ENCODE measurements around the gene ZFYVE28. TPM values are rescaled to one million over a fixed set of nuclear protein-coding genes. Genes with fewer than 3 reads are reported as not detected.

Gene ZFYVE28
- total RNA-seq, 2 experiments from 2014 or later: 26.2 to 28.0 TPM

GRCh38 chr4:2321279-2322196 is 96.9 kb downstream of the ZFYVE28 start:
- DNase-seq (no peak), ATAC-seq (ENCODE audit: poor library complexity) (no peak)
- no peaks in the 10 kb centered on the region for H3K36me3 ChIP-seq (ENCODE audit: insufficient read depth, low read length)
- peaks cover 0 to 6% of the 10 kb centered on the region in 2 experiments for H3K9me3 ChIP-seq (ENCODE audit: control insufficient read depth in 1 of 2, insufficient read depth in 1 of 2, low read length in 2 of 2)
- no peak for TF ChIP-seq CTCF (IDR thresholded peaks at IDR 0.05)
- H3K27ac ChIP-seq (ENCODE audit: low read depth in 1 of 2, low read length in 2 of 2): no peak overlapping the region
- CTCF ChIA-PET: no interaction called here
- no peaks in the 10 kb centered on the region for H3K4me1 Mint-ChIP-seq (ENCODE audit: low read depth)
- H3K4me3 Mint-ChIP-seq: no peak overlapping the region
- H3K27me3 ChIP-seq (ENCODE audit: control insufficient read depth in 1 of 2, insufficient read depth in 2 of 2, low read length in 2 of 2): no peaks in the 10 kb centered on the region
- no peak overlapping the region for H3K4me3 ChIP-seq (ENCODE audit: low read length)
- H3K27me3 Mint-ChIP-seq: no peaks in the 10 kb centered on the region
- intact Hi-C loops (cut with DNase I, micrococcal nuclease): no loop called here
- POLR2A ChIA-PET: interaction anchor here (1.1 to 1.6 kb wide), 2 partner anchors 40 to 91 kb away, joined by 3 read pairs; no protein-coding TSS in a partner anchor
- peaks cover 7% of the 10 kb centered on the region for H3K9me3 Mint-ChIP-seq
- no peaks in the 10 kb centered on the region for H3K4me1 ChIP-seq (ENCODE audit: insufficient read depth, low read length)
- no peak overlapping the region for H3K27ac Mint-ChIP-seq
- H3K36me3 Mint-ChIP-seq (ENCODE audit: low read depth): peaks cover 9% of the 10 kb centered on the region

GRCh38 chr4:2320746-2321145 is 97.7 kb downstream of the ZFYVE28 start:
- DNase-seq (peak in 1 of 14 experiments; percentile 7), ATAC-seq (ENCODE audit: poor library complexity) (no peak)
- intact Hi-C loops (cut with DNase I, micrococcal nuclease): no loop called here
- Mint-ChIP-seq H3K27ac (no peak overlapping the region), H3K4me3 (no peak overlapping the region), H3K4me1 (ENCODE audit: low read depth) (no peaks in the 10 kb centered on the region), H3K36me3 (ENCODE audit: low read depth) (peaks cover 4% of the 10 kb centered on the region), H3K27me3 (no peaks in the 10 kb centered on the region), H3K9me3 (peaks cover 2% of the 10 kb centered on the region)
- Histone ChIP-seq H3K4me3 (ENCODE audit: low read length) (no peak overlapping the region), H3K27ac (ENCODE audit: low read depth in 1 of 2, low read length in 2 of 2) (no peak overlapping the region), H3K27me3 (ENCODE audit: control insufficient read depth in 1 of 2, insufficient read depth in 2 of 2, low read length in 2 of 2) (no peaks in the 10 kb centered on the region), H3K9me3 (ENCODE audit: control insufficient read depth in 1 of 2, insufficient read depth in 1 of 2, low read length in 2 of 2) (peaks cover 0 to under 1% of the 10 kb centered on the region in 2 experiments), H3K36me3 (ENCODE audit: insufficient read depth, low read length) (no peaks in the 10 kb centered on the region), H3K4me1 (ENCODE audit: insufficient read depth, low read length) (no peaks in the 10 kb centered on the region)
- ChIA-PET CTCF (interaction anchor here (0.9 kb wide), 1 partner anchor 92 kb away, joined by 3 read pairs; no protein-coding TSS in a partner anchor), POLR2A (interaction anchor here (1.1 kb wide), 1 partner anchor 92 kb away, joined by 3 read pairs; no protein-coding TSS in a partner anchor)
- no peak for TF ChIP-seq CTCF (IDR thresholded peaks at IDR 0.05)

GRCh38 chr4:2320152-2320551 is 98.3 kb downstream of the ZFYVE28 start:
- DNase-seq (peak in 2 of 14 experiments; percentile 12 to 37), ATAC-seq (ENCODE audit: poor library complexity) (no peak)
- CTCF ChIA-PET: interaction anchor here (0.9 kb wide), 1 partner anchor 91 kb away, joined by 3 read pairs; no protein-coding TSS in a partner anchor
- H3K9me3 ChIP-seq (ENCODE audit: control insufficient read depth in 1 of 2, insufficient read depth in 1 of 2, low read length in 2 of 2): peaks cover 0 to 3% of the 10 kb centered on the region in 2 experiments
- no peak overlapping the region for H3K27ac ChIP-seq (ENCODE audit: low read depth in 1 of 2, low read length in 2 of 2)
- no peak overlapping the region for H3K4me3 Mint-ChIP-seq
- POLR2A ChIA-PET: interaction anchor here (1.1 kb wide), 1 partner anchor 92 kb away, joined by 3 read pairs; no protein-coding TSS in a partner anchor
- H3K4me1 ChIP-seq (ENCODE audit: insufficient read depth, low read length): no peaks in the 10 kb centered on the region
- no peaks in the 10 kb centered on the region for H3K4me1 Mint-ChIP-seq (ENCODE audit: low read depth)
- H3K36me3 Mint-ChIP-seq (ENCODE audit: low read depth): peaks cover 6% of the 10 kb centered on the region
- no peak overlapping the region for H3K4me3 ChIP-seq (ENCODE audit: low read length)
- TF ChIP-seq CTCF (IDR thresholded peaks at IDR 0.05): no peak
- H3K9me3 Mint-ChIP-seq: peaks cover 2% of the 10 kb centered on the region
- no peaks in the 10 kb centered on the region for H3K27me3 Mint-ChIP-seq
- H3K27me3 ChIP-seq (ENCODE audit: control insufficient read depth in 1 of 2, insufficient read depth in 2 of 2, low read length in 2 of 2): no peaks in the 10 kb centered on the region
- intact Hi-C loops (cut with DNase I, micrococcal nuclease): no loop called here
- no peaks in the 10 kb centered on the region for H3K36me3 ChIP-seq (ENCODE audit: insufficient read depth, low read length)
- no peak overlapping the region for H3K27ac Mint-ChIP-seq

Data from CD4-positive, alpha-beta T cell (primary cell).